ENCODE results near the gene SMPD3.

The SMPD3 gene

GRCh38 chr16:68379472-68380347 is 68.6 kb downstream of the SMPD3 start:
- no peak overlapping the region for H3K4me3 ChIP-seq (ENCODE audit: low read length)
- no peaks in the 10 kb centered on the region for H3K79me2 ChIP-seq (ENCODE audit: low read length)

DNA sequence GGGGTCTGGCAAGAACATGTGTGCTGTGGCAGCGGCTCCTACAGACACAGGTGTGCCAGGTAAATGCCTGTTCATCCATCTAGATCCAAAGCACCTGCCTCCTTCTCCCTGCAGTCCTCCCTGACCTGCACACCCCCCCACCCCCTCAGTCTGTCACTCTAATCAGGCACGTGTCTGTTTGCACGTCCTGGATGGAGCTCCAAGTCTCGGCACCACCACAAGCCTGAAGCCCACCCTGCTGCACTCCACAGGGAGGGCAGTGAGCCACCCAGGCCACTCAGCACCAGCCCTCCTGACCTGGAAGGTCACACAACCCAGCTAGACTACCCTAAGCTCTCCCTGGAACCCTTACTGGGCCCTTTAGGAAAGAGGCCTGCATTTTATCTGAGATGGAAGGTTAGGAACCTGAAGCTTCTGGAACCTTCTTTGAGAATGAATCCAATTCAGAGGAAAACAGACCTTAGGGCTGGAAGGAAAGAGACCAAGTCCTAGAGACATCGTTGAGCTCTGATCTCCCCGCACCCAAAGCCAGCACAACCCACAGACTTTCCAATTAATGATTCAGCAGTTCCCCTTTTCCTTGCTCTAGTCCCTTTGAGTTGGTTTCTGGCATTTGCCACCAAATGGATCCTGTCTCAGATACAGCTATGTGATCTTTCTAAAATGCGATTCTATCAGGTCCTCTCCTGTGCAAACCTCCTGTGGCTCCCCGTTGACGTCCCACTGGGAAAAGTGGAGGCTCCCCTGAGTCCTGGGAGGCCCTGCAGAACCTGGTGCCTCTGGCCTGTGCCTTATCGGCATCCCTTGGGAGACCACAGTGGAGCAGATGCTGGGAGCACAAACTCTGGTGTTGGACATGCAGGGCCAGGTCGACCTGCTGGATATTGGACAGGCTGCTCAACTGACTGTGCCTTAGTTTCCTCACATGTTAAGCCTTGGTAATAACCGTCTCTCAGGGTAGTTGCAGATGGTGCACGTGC is 69.6 kb downstream of the SMPD3 start:
- Histone ChIP-seq H3K36me3 (replicated peaks; ENCODE audit: low read depth, low read length) (no peaks in the 10 kb centered on the region), H3K4me2 (ENCODE audit: low read length) (no peak overlapping the region), H3K27ac (ENCODE audit: low read length) (no peak overlapping the region), H3K4me1 (ENCODE audit: low read length) (peaks cover 14% of the 10 kb centered on the region), H4K20me1 (ENCODE audit: insufficient read depth, low read length) (no peaks in the 10 kb centered on the region), H3K27me3 (ENCODE audit: low read depth, low read length) (peaks cover 3% of the 10 kb centered on the region; the same call in 1 of the 2 replicates), H3K9me3 (ENCODE audit: insufficient read depth, low read length) (no peaks in the 10 kb centered on the region), H3K4me3 (ENCODE audit: low read length) (no peak overlapping the region), H2AFZ (ENCODE audit: low read depth, low read length) (no peak overlapping the region), H3K9ac (ENCODE audit: low read length) (no peak overlapping the region), H3K79me2 (ENCODE audit: low read length) (no peaks in the 10 kb centered on the region)
- TF ChIP-seq, protein P1, sequence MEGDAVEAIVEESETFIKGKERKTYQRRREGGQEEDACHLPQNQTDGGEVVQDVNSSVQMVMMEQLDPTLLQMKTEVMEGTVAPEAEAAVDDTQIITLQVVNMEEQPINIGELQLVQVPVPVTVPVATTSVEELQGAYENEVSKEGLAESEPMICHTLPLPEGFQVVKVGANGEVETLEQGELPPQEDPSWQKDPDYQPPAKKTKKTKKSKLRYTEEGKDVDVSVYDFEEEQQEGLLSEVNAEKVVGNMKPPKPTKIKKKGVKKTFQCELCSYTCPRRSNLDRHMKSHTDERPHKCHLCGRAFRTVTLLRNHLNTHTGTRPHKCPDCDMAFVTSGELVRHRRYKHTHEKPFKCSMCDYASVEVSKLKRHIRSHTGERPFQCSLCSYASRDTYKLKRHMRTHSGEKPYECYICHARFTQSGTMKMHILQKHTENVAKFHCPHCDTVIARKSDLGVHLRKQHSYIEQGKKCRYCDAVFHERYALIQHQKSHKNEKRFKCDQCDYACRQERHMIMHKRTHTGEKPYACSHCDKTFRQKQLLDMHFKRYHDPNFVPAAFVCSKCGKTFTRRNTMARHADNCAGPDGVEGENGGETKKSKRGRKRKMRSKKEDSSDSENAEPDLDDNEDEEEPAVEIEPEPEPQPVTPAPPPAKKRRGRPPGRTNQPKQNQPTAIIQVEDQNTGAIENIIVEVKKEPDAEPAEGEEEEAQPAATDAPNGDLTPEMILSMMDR (IDR thresholded peaks at IDR 0.05; ENCODE audit: low read depth, low read length), result no peak
- TF ChIP-seq EZH2phosphoT487 (IDR thresholded peaks at IDR 0.05; ENCODE audit: low read depth), result no peak

More at GRCh38 chr16:68379472-68380347, 68.6 kb downstream of the SMPD3 start:
- Histone ChIP-seq H3K4me2 (ENCODE audit: low read length) (no peak overlapping the region), H3K4me1 (ENCODE audit: low read length) (peaks cover 21% of the 10 kb centered on the region), H4K20me1 (ENCODE audit: insufficient read depth, low read length) (no peaks in the 10 kb centered on the region), H3K9me3 (ENCODE audit: insufficient read depth, low read length) (no peaks in the 10 kb centered on the region), H3K27me3 (ENCODE audit: low read depth, low read length) (no peaks in the 10 kb centered on the region), H3K36me3 (replicated peaks; ENCODE audit: low read depth, low read length) (no peaks in the 10 kb centered on the region), H2AFZ (ENCODE audit: low read depth, low read length) (no peak overlapping the region), H3K9ac (ENCODE audit: low read length) (no peak overlapping the region), H3K27ac (ENCODE audit: low read length) (no peak overlapping the region)
- no peak for TF ChIP-seq EZH2phosphoT487 (IDR thresholded peaks at IDR 0.05; ENCODE audit: low read depth)
- TF ChIP-seq, protein P1 (IDR thresholded peaks at IDR 0.05; ENCODE audit: low read depth, low read length), result no peak

DNA sequence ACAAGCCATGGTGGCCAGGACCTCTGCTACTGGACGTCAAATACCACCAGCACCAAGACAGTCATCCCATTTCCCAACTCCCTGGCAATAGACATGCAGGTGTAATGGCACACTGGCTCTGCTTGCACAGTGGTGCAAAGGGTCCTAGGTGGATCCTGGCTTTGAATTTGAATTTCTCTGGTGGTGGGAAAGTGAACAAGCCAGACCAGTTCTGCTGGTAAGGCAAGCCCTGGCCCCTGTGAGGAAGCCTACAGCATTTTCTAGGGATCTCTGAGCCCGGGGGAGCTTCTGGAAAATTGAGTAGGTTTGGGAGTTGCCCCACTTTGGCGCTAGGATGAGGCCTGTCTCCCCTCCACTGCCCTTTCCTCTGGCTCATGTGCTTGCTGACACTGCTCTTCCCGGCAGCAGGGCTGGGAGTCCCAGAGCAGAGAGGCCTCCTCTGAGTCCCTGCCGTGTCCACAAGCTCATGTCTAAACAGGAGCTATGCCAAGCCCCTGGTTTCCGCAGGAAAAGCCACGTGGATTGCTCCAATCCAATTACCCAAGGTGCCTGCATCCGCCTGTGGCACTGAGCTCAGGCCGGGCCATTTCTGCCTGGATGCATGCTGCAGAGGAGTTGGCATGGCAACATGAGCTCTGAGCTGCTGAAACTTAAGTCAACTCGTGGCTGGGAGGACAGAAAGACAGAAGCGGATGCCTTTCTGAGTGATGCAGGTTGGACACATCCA is 70.5 kb downstream of the SMPD3 start:
- H2AFZ ChIP-seq (ENCODE audit: low read depth, low read length), result no peak overlapping the region
- H3K79me2 ChIP-seq (ENCODE audit: low read length), result no peaks in the 10 kb centered on the region
- peaks cover 3% of the 10 kb centered on the region; the same call in 1 of the 2 replicates for H3K27me3 ChIP-seq (ENCODE audit: low read depth, low read length)
- H3K36me3 ChIP-seq (replicated peaks; ENCODE audit: low read depth, low read length), result no peaks in the 10 kb centered on the region
- no peak overlapping the region for H3K9ac ChIP-seq (ENCODE audit: low read length)
- no peak for TF ChIP-seq EZH2phosphoT487 (IDR thresholded peaks at IDR 0.05; ENCODE audit: low read depth)
- TF ChIP-seq, protein P1 (IDR thresholded peaks at IDR 0.05; ENCODE audit: low read depth, low read length), result no peak
- no peak overlapping the region for H3K27ac ChIP-seq (ENCODE audit: low read length)
- no peaks in the 10 kb centered on the region for H4K20me1 ChIP-seq (ENCODE audit: insufficient read depth, low read length)
- no peak overlapping the region for H3K4me2 ChIP-seq (ENCODE audit: low read length)
- H3K9me3 ChIP-seq (ENCODE audit: insufficient read depth, low read length), result no peaks in the 10 kb centered on the region
- H3K4me1 ChIP-seq (ENCODE audit: low read length), result peaks cover 14% of the 10 kb centered on the region
- no peak overlapping the region for H3K4me3 ChIP-seq (ENCODE audit: low read length)
